ENCODE results near the gene MUCL3.
"Not testable (repeated sequence)": the region's sequence is repeated elsewhere in the genome, so short reads cannot be mapped to it uniquely, and the experiment has no call there.

The MUCL3 gene

GRCh38 chr6:30974490-30975252, 33.9 kb downstream of the MUCL3 start:
- no peak for DNase-seq (ENCODE audit: low read depth in 1 of 2, low spot score in 1 of 2)

DNA sequence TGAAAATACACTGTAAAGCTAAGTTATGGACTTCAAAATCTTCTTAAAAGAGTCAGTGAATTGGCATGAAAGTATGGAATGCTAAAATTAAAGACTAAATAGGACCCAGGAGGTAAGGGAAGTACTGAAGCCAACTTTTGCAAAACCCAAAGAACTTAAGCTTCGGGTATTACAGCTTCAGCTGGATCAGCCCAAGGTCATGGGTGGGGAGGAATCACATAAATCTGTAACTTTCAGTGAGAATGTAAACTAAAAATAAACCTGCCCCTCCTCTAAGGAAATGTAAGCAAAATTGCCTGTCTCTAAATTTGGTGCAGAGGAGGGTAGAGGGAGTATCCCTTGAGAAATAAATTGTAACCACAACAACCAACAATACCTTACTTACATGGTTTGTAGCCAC, 38.4 kb downstream of the MUCL3 start:
- DNase-seq (ENCODE audit: low read depth in 1 of 2, low spot score in 1 of 2): no peak

- DNase-seq (ENCODE audit: low read depth in 1 of 2, low spot score in 1 of 2): no peak
Measured at GRCh38 chr6:30979690-30980089, 38.9 kb downstream of the MUCL3 start.

- no peak for DNase-seq (ENCODE audit: low read depth in 1 of 2, low spot score in 1 of 2)
Measured at GRCh38 chr6:30981942-30982772, 41.4 kb downstream of the MUCL3 start.

DNA sequence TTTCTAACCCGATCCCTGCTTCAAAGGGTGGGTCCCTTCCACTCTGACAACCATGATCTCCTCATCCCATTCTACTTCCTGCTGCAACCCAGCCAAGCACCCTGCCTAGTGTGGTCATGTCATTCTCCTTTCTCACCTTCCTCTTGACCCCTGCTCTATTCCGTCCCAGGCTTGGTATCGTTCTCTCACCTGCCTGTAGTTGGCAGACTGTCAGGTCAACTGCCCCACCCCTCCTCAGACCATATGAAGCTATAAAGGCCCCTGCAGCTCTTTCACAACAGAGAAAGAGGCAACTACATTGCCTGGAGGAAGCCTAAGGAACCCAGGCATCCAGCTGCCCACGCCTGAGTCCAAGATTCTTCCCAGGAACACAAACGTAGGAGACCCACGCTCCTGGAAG, 42.7 kb downstream of the MUCL3 start, which contains the start of gene MUC21:
MUC21 (plus strand) TSS at position 280 of the 400 bp plus-strand sequence. CDS start 241 bp downstream, outside the sequence.
- no peak for DNase-seq (ENCODE audit: low read depth in 1 of 2, low spot score in 1 of 2)

DNA sequence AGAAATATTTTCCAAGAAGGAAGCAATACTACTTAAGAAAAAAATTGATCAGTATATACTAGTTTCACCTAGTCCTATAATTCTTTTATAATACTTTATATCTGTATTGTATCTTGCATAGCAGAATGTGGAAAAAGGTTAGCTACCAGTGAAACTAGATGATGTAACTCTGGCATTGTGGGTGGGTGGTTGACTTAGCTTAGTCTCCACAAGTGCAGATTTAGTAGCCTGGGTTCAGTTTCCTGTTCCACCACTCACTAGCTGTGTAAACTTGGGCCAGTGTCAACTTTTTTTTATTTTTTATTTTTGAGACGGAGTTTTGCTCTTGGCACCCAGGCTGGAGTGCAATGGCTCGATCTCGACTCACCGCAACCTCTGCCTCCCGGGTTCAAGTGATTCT, 44.7 kb downstream of the MUCL3 start:
- DNase-seq (ENCODE audit: low read depth in 1 of 2, low spot score in 1 of 2): no peak

DNA sequence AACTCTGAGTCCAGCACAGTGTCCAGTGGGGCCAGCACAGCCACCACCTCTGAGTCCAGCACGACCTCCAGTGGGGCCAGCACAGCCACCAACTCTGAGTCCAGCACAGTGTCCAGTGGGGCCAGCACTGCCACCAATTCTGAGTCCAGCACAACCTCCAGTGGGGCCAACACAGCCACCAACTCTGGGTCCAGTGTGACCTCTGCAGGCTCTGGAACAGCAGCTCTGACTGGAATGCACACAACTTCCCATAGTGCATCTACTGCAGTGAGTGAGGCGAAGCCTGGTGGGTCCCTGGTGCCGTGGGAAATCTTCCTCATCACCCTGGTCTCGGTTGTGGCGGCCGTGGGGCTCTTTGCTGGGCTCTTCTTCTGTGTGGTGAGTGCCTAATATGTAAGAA, 46.5 kb downstream of the MUCL3 start:
- DNase-seq (ENCODE audit: low read depth in 1 of 2, low spot score in 1 of 2): no peak

GRCh38 chr6:30988209-30988825, 47.5 kb downstream of the MUCL3 start:
- DNase-seq (ENCODE audit: low read depth in 1 of 2, low spot score in 1 of 2): no peak

DNA sequence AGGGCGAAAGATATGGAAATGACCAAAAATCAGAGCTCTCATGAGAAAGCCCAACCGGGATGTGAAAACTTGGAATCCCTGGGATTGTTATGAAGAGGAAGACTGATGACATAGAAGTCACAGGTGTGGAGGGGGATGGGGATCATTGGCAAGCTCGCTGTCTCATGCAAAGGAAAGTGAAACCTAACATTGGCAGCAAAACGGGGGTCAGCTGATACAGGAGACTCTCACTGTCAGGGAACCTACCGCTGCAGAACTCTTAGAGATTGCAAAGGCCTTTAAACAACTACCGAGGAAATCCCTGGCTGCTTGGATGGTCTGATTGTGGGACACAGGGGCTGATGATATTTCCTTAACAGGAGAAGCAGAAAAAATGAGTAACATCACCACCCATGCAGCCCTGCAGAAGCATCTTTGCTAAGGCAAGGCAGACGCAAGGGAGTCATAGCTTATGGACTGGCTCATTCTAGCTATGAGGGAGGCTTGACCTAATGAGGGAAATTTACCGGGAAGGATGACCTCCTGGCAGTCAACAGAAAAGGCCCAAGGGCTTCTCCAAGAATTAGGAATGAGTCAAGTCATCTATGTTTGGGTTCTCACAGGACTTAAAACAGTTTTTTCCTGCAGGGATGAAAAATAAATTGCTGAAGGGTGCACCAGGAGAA, 49.8 kb downstream of the MUCL3 start:
- DNase-seq (ENCODE audit: low read depth in 1 of 2, low spot score in 1 of 2): no peak

- no peak for DNase-seq (ENCODE audit: low read depth in 1 of 2, low spot score in 1 of 2)
Measured at GRCh38 chr6:30991891-30992290, 51.1 kb downstream of the MUCL3 start.

DNA sequence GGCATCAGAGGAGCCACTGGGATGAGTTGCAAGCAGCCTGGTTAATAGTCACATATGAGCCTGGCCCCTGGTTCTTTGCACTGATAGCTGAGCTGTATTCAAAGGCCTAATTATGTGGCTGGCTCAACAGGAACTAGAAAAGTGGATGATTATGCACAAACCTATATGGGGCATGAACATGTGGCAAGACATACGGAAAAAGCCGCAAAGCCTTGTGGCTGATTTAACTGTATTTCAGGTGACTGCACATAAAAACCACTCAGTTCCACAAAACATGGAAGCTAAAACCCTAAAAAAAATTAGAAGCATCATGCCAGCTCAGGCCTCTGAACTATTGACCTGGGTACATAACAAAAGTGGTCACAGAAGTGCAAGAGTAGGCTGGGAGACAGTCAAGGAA, 56.5 kb downstream of the MUCL3 start:
- DNase-seq (ENCODE audit: low read depth in 1 of 2, low spot score in 1 of 2): no peak

DNA sequence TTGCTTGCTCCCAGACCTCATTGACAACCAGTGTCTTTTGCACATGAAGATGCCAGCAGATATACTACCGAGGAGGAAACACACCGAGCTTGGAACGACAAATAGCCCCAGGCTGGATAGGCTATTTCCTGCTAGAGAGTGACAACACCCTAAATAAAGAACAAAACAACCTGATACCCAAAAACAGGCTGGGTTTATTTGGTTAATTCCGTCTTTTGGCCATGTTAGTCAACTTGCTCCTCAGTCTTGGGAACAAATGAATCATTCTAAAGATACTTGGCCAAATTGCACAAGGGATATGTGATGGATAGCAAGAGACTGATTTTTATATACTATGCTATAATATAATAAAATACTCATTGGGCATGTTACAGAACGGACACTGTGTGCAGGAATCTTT, 58.0 kb downstream of the MUCL3 start:
- no peak for DNase-seq (ENCODE audit: low read depth in 1 of 2, low spot score in 1 of 2)

GRCh38 chr6:31000067-31000860, 59.5 kb downstream of the MUCL3 start:
- not testable (repeated sequence) for DNase-seq (ENCODE audit: low read depth in 1 of 2, low spot score in 1 of 2)

DNA sequence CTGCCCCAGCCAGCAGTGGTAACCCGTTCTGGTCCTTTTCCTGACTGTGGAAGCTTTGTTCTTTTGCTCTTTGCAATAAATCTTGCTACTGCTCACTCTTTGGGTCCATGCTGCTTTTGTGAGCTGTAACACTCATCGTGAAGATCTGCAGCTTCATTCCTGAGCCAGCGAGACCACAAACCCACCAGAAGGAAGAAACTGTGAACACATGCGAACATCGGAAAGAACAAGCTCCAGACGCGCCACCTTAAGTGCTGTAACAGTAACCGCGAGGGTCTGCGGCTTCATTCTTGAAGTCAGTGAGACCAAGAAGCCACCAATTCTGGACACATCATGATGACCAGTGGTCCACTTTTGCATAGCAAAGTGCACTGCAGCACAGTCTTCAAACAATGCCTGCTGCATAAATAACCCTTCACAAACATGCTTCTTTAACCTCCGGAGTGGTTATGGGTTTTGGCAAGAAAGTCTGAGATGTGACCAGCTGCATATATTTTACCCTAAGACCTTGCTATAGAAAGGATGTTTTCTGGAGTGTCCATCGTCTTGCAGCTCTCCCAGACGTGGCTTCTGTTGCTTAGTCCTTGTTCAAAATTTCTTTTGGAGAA, 60.6 kb downstream of the MUCL3 start:
- DNase-seq (ENCODE audit: low read depth in 1 of 2, low spot score in 1 of 2): no peak

GRCh38 chr6:31002471-31002870, 61.7 kb downstream of the MUCL3 start:
- DNase-seq (ENCODE audit: low read depth in 1 of 2, low spot score in 1 of 2): no peak

Data from activated T-helper 1 cell treated with anti-CD3 and anti-CD28 coated beads, Interleukin-2, amount 50 U/mL, for 16 hours (primary cell).